Measurements from ENCODE around the gene SLC17A7. TPM values are rescaled to one million over a fixed set of nuclear protein-coding genes. Genes with fewer than 3 reads are reported as not detected.

Gene SLC17A7
- total and polyA plus RNA-seq, 2 donors (not counting 3 experiments of a cell fraction or from before 2014, with no cell fraction given) = 0.07 to 0.13 TPM

DNA sequence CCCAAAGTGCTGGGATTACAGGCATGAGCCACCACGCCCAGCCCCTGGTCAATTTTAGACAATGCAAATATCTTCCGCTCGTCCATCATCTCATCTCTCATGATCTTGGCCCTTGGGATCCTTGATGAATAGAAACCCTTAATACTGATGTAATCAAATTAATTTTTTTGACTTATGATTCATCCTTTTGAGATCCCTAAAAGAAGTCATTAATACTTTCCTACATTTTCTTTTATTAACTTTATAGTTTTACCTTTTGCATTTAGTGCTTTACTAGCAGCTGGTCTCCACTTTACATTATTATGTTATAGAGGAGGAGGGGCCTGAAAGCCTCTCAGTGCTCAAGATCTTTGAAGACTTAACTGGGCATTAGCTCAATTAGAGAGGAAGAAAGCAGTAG, 60.9 kb downstream of the SLC17A7 start:
- DNase-seq (ENCODE audit: low read depth, low spot score) = no peak
- Histone ChIP-seq H3K27me3 (ENCODE audit: control insufficient read depth in 2 of 2, insufficient read depth in 2 of 2, low read length in 2 of 2) (peaks cover 4 to 5% of the 10 kb centered on the region in 2 experiments), H3K27ac (ENCODE audit: insufficient read depth, low read depth, low read length) (no peak overlapping the region), H3K36me3 (ENCODE audit: control insufficient read depth in 2 of 2, extremely low read depth in 1 of 2, insufficient read depth in 2 of 2, low read length in 2 of 2) (no peaks in the 10 kb centered on the region), H3K4me1 (ENCODE audit: control insufficient read depth, extremely low read depth, insufficient read depth, low read length) (no peaks in the 10 kb centered on the region), H2AFZ (ENCODE audit: low read depth, low read length) (no peak overlapping the region), H3K9me3 (replicated peaks; ENCODE audit: control insufficient read depth, insufficient read depth, low read length) (no peaks in the 10 kb centered on the region), H3K4me2 (ENCODE audit: insufficient read depth, low read length) (no peak overlapping the region), H4K20me1 (replicated peaks; ENCODE audit: control insufficient read depth, extremely low read depth, insufficient read depth, low read length) (no peaks in the 10 kb centered on the region), H3K79me2 (ENCODE audit: control insufficient read depth, insufficient read depth, low read length) (no peaks in the 10 kb centered on the region), H3K9me1 (replicated peaks; ENCODE audit: control insufficient read depth, extremely low read depth, insufficient read depth, low read length) (no peaks in the 10 kb centered on the region), H3K9ac (replicated peaks; ENCODE audit: extremely low read depth, insufficient read depth, low read length) (no peak overlapping the region), H3K4me3 (replicated peaks in 1 of 3; ENCODE audit: insufficient read depth in 1 of 3, low read depth in 1 of 3, low read length in 3 of 3) (no peak overlapping the region)
- intact Hi-C loops (cut with micrococcal nuclease) (no loop called here), dilution Hi-C loops (cut with MboI; ENCODE audit: extremely low pct_ligation_motif_present, low sequenced_read_pairs) (no loop called here)
- no TSS peak for BruUV-seq (replicated peaks)
- POLR2A ChIA-PET = no interaction called here
- no peak for TF ChIP-seq GATA2 (IDR thresholded peaks at IDR 0.05; ENCODE audit: insufficient read depth, insufficient read length, low read depth, low read length)
- no peak for TF ChIP-seq FOS (IDR thresholded peaks at IDR 0.05; ENCODE audit: borderline replicate concordance, insufficient read depth, low read length)
- no peak for TF ChIP-seq POLR2A (IDR thresholded peaks at IDR 0.05; ENCODE audit: low read depth, low read length)
- TF ChIP-seq MYC (IDR thresholded peaks at IDR 0.05; ENCODE audit: low read depth, low read length) = no peak
- TF ChIP-seq EZH2 (IDR thresholded peaks at IDR 0.05; ENCODE audit: borderline replicate concordance, low read depth, low read length, severe bottlenecking) = no peak
- TF ChIP-seq, protein P1, sequence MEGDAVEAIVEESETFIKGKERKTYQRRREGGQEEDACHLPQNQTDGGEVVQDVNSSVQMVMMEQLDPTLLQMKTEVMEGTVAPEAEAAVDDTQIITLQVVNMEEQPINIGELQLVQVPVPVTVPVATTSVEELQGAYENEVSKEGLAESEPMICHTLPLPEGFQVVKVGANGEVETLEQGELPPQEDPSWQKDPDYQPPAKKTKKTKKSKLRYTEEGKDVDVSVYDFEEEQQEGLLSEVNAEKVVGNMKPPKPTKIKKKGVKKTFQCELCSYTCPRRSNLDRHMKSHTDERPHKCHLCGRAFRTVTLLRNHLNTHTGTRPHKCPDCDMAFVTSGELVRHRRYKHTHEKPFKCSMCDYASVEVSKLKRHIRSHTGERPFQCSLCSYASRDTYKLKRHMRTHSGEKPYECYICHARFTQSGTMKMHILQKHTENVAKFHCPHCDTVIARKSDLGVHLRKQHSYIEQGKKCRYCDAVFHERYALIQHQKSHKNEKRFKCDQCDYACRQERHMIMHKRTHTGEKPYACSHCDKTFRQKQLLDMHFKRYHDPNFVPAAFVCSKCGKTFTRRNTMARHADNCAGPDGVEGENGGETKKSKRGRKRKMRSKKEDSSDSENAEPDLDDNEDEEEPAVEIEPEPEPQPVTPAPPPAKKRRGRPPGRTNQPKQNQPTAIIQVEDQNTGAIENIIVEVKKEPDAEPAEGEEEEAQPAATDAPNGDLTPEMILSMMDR (IDR thresholded peaks at IDR 0.05; ENCODE audit: extremely low read depth in 1 of 2, insufficient read depth in 1 of 2, low read depth in 1 of 2, low read length in 2 of 2) = no peak
- CTCF ChIA-PET = interaction anchor here (1.4 to 1.8 kb wide), 2 partner anchors 63 to 154 kb away, joined by 3 to 7 read pairs; no protein-coding TSS in a partner anchor
- no peak for FAIRE-seq

Small RNA genes lying within 50 kb of the gene (small RNA-seq; reads per million reads assigned to genes)
- gene SNORD32A (ENCODE audit: insufficient read depth, insufficient read length, low read depth, low replicate concordance) = not detected
- not detected for gene SNORD33 (ENCODE audit: insufficient read depth, insufficient read length, low read depth, low replicate concordance)
- gene SNORD34 (ENCODE audit: insufficient read depth, insufficient read length, low read depth, low replicate concordance) = not detected
- not detected for gene SNORD35A (ENCODE audit: insufficient read depth, insufficient read length, low read depth, low replicate concordance)

Other genes with a start within 250 kb of the SLC17A7 start
- 1.6 and 3.6 TPM in 2 replicates for gene SLC6A16, start 116.3 kb downstream of the SLC17A7 start, total RNA-seq
- gene SLC6A16, start 116.3 kb downstream of the SLC17A7 start, polyA plus RNA-seq = 0.72 and 1.1 TPM in 2 replicates
- gene CD37, start 106.1 kb downstream of the SLC17A7 start, total RNA-seq = not detected in 2 replicates
- gene CD37, start 106.1 kb downstream of the SLC17A7 start, polyA plus RNA-seq = not detected in 2 replicates
- 89.4 and 93.3 TPM in 2 replicates for gene TEAD2, start 79.1 kb downstream of the SLC17A7 start, total RNA-seq
- gene TEAD2, start 79.1 kb downstream of the SLC17A7 start, polyA plus RNA-seq = 60.3 and 60.9 TPM in 2 replicates
- not detected in 2 replicates for gene DKKL1, start 77.7 kb downstream of the SLC17A7 start, total RNA-seq
- gene DKKL1, start 77.7 kb downstream of the SLC17A7 start, polyA plus RNA-seq = 0.21 and 0.35 TPM in 2 replicates
- gene KASH5, start 53.3 kb downstream of the SLC17A7 start, total RNA-seq = not detected in 2 replicates
- 0.03 TPM in 1 of 2 replicates, not detected in the other for gene KASH5, start 53.3 kb downstream of the SLC17A7 start, polyA plus RNA-seq
- gene PTH2, start 18.1 kb downstream of the SLC17A7 start, total RNA-seq = not detected in 2 replicates
- not detected in 2 replicates for gene PTH2, start 18.1 kb downstream of the SLC17A7 start, polyA plus RNA-seq
- gene GFY, start 16.1 kb downstream of the SLC17A7 start, total RNA-seq = not detected in 2 replicates
- not detected in 2 replicates for gene GFY, start 16.1 kb downstream of the SLC17A7 start, polyA plus RNA-seq
- 84.1 and 86.9 TPM in 2 replicates for gene PIH1D1, start 10.3 kb upstream of the SLC17A7 start, total RNA-seq
- 72.6 and 83.2 TPM in 2 replicates for gene PIH1D1, start 10.3 kb upstream of the SLC17A7 start, polyA plus RNA-seq
- 27.6 and 38.8 TPM in 2 replicates for gene ALDH16A1, start 11.7 kb upstream of the SLC17A7 start, total RNA-seq
- gene ALDH16A1, start 11.7 kb upstream of the SLC17A7 start, polyA plus RNA-seq = 33.2 and 42.3 TPM in 2 replicates
- 4.7 and 5.7 TPM in 2 replicates for gene FLT3LG, start 32.7 kb upstream of the SLC17A7 start, total RNA-seq
- gene FLT3LG, start 32.7 kb upstream of the SLC17A7 start, polyA plus RNA-seq = 5.0 and 5.6 TPM in 2 replicates
- 2,291 and 2,318 TPM in 2 replicates for gene RPL13A, start 46.1 kb upstream of the SLC17A7 start, total RNA-seq
- 4,148 and 5,694 TPM in 2 replicates for gene RPL13A, start 46.1 kb upstream of the SLC17A7 start, polyA plus RNA-seq
- 1,764 and 1,843 TPM in 2 replicates for gene RPS11, start 54.9 kb upstream of the SLC17A7 start, total RNA-seq
- 4,411 and 4,760 TPM in 2 replicates for gene RPS11, start 54.9 kb upstream of the SLC17A7 start, polyA plus RNA-seq
- gene FCGRT, start 71.1 kb upstream of the SLC17A7 start, total RNA-seq = 98.2 and 134 TPM in 2 replicates
- gene FCGRT, start 71.1 kb upstream of the SLC17A7 start, polyA plus RNA-seq = 197 and 215 TPM in 2 replicates
- gene RCN3, start 86.5 kb upstream of the SLC17A7 start, total RNA-seq = 94.4 and 96.1 TPM in 2 replicates
- 52.7 and 68.3 TPM in 2 replicates for gene RCN3, start 86.5 kb upstream of the SLC17A7 start, polyA plus RNA-seq
- 77.5 and 79.8 TPM in 2 replicates for gene NOSIP, start 139.0 kb upstream of the SLC17A7 start, total RNA-seq
- gene NOSIP, start 139.0 kb upstream of the SLC17A7 start, polyA plus RNA-seq = 128 and 199 TPM in 2 replicates
- 1.5 and 2.6 TPM in 2 replicates for gene PRRG2, start 139.8 kb upstream of the SLC17A7 start, total RNA-seq
- 2.9 and 3.0 TPM in 2 replicates for gene PRRG2, start 139.8 kb upstream of the SLC17A7 start, polyA plus RNA-seq
- gene PRR12, start 149.7 kb upstream of the SLC17A7 start, total RNA-seq = 35.6 and 37.0 TPM in 2 replicates
- gene PRR12, start 149.7 kb upstream of the SLC17A7 start, polyA plus RNA-seq = 1.6 and 1.9 TPM in 2 replicates
- 84.8 and 89.5 TPM in 2 replicates for gene RRAS, start 198.6 kb upstream of the SLC17A7 start, total RNA-seq
- gene RRAS, start 198.6 kb upstream of the SLC17A7 start, polyA plus RNA-seq = 250 and 329 TPM in 2 replicates
- gene SCAF1, start 200.7 kb upstream of the SLC17A7 start, total RNA-seq = 75.8 and 83.8 TPM in 2 replicates
- gene SCAF1, start 200.7 kb upstream of the SLC17A7 start, polyA plus RNA-seq = 9.6 and 13.3 TPM in 2 replicates
- gene IRF3, start 224.3 kb upstream of the SLC17A7 start, total RNA-seq = 73.5 and 79.1 TPM in 2 replicates
- gene IRF3, start 224.3 kb upstream of the SLC17A7 start, polyA plus RNA-seq = 64.8 and 92.1 TPM in 2 replicates
- gene BCL2L12, start 224.4 kb upstream of the SLC17A7 start, total RNA-seq = 52.4 and 58.5 TPM in 2 replicates
- gene BCL2L12, start 224.4 kb upstream of the SLC17A7 start, polyA plus RNA-seq = 49.8 and 62.2 TPM in 2 replicates
- 234 and 242 TPM in 2 replicates for gene PRMT1, start 235.7 kb upstream of the SLC17A7 start, total RNA-seq
- 542 and 599 TPM in 2 replicates for gene PRMT1, start 235.7 kb upstream of the SLC17A7 start, polyA plus RNA-seq
- gene ADM5, start 248.1 kb upstream of the SLC17A7 start, total RNA-seq = 3.3 and 4.4 TPM in 2 replicates
- gene ADM5, start 248.1 kb upstream of the SLC17A7 start, polyA plus RNA-seq = 3.3 and 4.5 TPM in 2 replicates
- 24.7 and 45.7 TPM in 2 replicates for gene CPT1C, start 249.6 kb upstream of the SLC17A7 start, total RNA-seq
- gene CPT1C, start 249.6 kb upstream of the SLC17A7 start, polyA plus RNA-seq = 80.8 and 88.3 TPM in 2 replicates